Measurements from ENCODE around the gene SNX32. TPM values are rescaled to one million over a fixed set of nuclear protein-coding genes. Genes with fewer than 3 reads are reported as not detected.

SNX32 gene
- total and polyA plus RNA-seq, 8 donors, result 0.12 to 0.75 (median 0.29) TPM; not detected in 2

GRCh38 chr11:65798882-65799281 is 34.9 kb upstream of the SNX32 start:
- ATAC-seq (no peak), FAIRE-seq (no peak), DNase-seq (no peak)
- H3K36me3 ChIP-seq, result peaks cover 0 to 9% (median 0%) of the 10 kb centered on the region in 3 donors
- H3K4me3 ChIP-seq, result no peak overlapping the region
- no peaks in the 10 kb centered on the region for H3K27me3 ChIP-seq
- no peaks in the 10 kb centered on the region for H3K4me1 ChIP-seq
- H3K9me3 ChIP-seq, result no peaks in the 10 kb centered on the region
- WGBS, 2 donors, result 89 to 95% methylated on average over 8 of the region's 8 CpGs
- H3K27ac ChIP-seq, result no peak overlapping the region
- no peak for TF ChIP-seq CTCF (IDR thresholded peaks at IDR 0.05)
- intact Hi-C loops (cut with DNase I), result no loop called here

GRCh38 chr11:65801153-65801987 is 32.4 kb upstream of the SNX32 start:
- Histone ChIP-seq H3K27me3 (no peaks in the 10 kb centered on the region), H3K36me3 (no peaks in the 10 kb centered on the region), H3K4me3 (no peak overlapping the region), H3K27ac (no peak overlapping the region), H3K4me1 (no peaks in the 10 kb centered on the region), H3K9me3 (no peaks in the 10 kb centered on the region)
- TF ChIP-seq CTCF (IDR thresholded peaks at IDR 0.05), result no peak
- WGBS, 2 donors, result 86 to 88% methylated on average over 18 of the region's 18 CpGs
- intact Hi-C loops (cut with DNase I), result no loop called here
- ATAC-seq (no peak), DNase-seq (peak in 1 of 6 donors; percentile 58), FAIRE-seq (no peak)

- H3K4me3 ChIP-seq, result no peak overlapping the region
- no peaks in the 10 kb centered on the region for H3K36me3 ChIP-seq
- no peak overlapping the region for H3K27ac ChIP-seq
- H3K4me1 ChIP-seq, result no peaks in the 10 kb centered on the region
- intact Hi-C loops (cut with DNase I), result no loop called here
- FAIRE-seq, result no peak
- no peak for ATAC-seq
- no peaks in the 10 kb centered on the region for H3K9me3 ChIP-seq
- DNase-seq, result peak in 1 of 6 donors; percentile 8
- no peaks in the 10 kb centered on the region for H3K27me3 ChIP-seq
- TF ChIP-seq CTCF (IDR thresholded peaks at IDR 0.05), result no peak
- 64 to 71% methylated on average over 9 of the region's 9 CpGs for WGBS, 2 donors
Observed at GRCh38 chr11:65802841-65803240, 30.9 kb upstream of the SNX32 start.

- no peaks in the 10 kb centered on the region for H3K36me3 ChIP-seq
- no peak for FAIRE-seq
- DNase-seq, result no peak
- no peak overlapping the region for H3K4me3 ChIP-seq
- no peaks in the 10 kb centered on the region for H3K27me3 ChIP-seq
- H3K9me3 ChIP-seq, result no peaks in the 10 kb centered on the region
- H3K27ac ChIP-seq, result no peak overlapping the region
- intact Hi-C loops (cut with DNase I), result no loop called here
- no peak for TF ChIP-seq CTCF (IDR thresholded peaks at IDR 0.05)
- no peaks in the 10 kb centered on the region for H3K4me1 ChIP-seq
- WGBS, 2 donors, result 62 to 65% methylated on average over 21 of the region's 21 CpGs
- ATAC-seq, result no peak
Observed at GRCh38 chr11:65803797-65804492, 29.8 kb upstream of the SNX32 start.

GRCh38 chr11:65806979-65807378 is 26.8 kb upstream of the SNX32 start:
- ATAC-seq (no peak), DNase-seq (no peak), FAIRE-seq (no peak)
- TF ChIP-seq CTCF (IDR thresholded peaks at IDR 0.05), result no peak
- intact Hi-C loops (cut with DNase I), result no loop called here
- no peaks in the 10 kb centered on the region for H3K4me1 ChIP-seq
- no peaks in the 10 kb centered on the region for H3K36me3 ChIP-seq
- no peak overlapping the region for H3K4me3 ChIP-seq
- no peaks in the 10 kb centered on the region for H3K9me3 ChIP-seq
- H3K27ac ChIP-seq, result no peak overlapping the region
- 52 to 55% methylated on average over 6 of the region's 6 CpGs for WGBS, 2 donors
- no peaks in the 10 kb centered on the region for H3K27me3 ChIP-seq
